Endometrial microvascular endothelial cells (primary cell): ENCODE measurements around the gene STOML2. TPM values are rescaled to one million over a fixed set of nuclear protein-coding genes. Genes with fewer than 3 reads are reported as not detected.
"Not testable (repeated sequence)": the region's sequence is repeated elsewhere in the genome, so short reads cannot be mapped to it uniquely, and the experiment has no call there.

Experiments used
- in situ Hi-C: cut with HindIII; loops from 2 replicates; pipeline ENCODE4 v1.10.0; 2017; ENCODE audit warnings: low sequenced_read_pairs, low pct_unique_long_range_greater_than_20kb; ENCODE audit errors: inconsistent ontology term
- total RNA-seq: library from RNA; depleted of rRNA; stranded (reverse); fragments of >200 nt; gene quantifications from one replicate; pipeline ENCODE4 v1.2.3, GENCODE V29; 2015; ENCODE audit errors: inconsistent ontology term

STOML2 gene, protein sequence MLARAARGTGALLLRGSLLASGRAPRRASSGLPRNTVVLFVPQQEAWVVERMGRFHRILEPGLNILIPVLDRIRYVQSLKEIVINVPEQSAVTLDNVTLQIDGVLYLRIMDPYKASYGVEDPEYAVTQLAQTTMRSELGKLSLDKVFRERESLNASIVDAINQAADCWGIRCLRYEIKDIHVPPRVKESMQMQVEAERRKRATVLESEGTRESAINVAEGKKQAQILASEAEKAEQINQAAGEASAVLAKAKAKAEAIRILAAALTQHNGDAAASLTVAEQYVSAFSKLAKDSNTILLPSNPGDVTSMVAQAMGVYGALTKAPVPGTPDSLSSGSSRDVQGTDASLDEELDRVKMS
- total RNA-seq, result 223 TPM

GRCh38 chr9:35102769-35103659 lies at the start of gene STOML2:
Gene STOML2, minus strand, starts transcription at chr9:35103131. Its CDS starts 37 bp downstream, at chr9:35103094.
- in situ Hi-C loops, result loop anchor here (25.0 kb wide), 1 partner anchor 384 kb away; the partner anchor contains the start of gene RUSC2

DNA sequence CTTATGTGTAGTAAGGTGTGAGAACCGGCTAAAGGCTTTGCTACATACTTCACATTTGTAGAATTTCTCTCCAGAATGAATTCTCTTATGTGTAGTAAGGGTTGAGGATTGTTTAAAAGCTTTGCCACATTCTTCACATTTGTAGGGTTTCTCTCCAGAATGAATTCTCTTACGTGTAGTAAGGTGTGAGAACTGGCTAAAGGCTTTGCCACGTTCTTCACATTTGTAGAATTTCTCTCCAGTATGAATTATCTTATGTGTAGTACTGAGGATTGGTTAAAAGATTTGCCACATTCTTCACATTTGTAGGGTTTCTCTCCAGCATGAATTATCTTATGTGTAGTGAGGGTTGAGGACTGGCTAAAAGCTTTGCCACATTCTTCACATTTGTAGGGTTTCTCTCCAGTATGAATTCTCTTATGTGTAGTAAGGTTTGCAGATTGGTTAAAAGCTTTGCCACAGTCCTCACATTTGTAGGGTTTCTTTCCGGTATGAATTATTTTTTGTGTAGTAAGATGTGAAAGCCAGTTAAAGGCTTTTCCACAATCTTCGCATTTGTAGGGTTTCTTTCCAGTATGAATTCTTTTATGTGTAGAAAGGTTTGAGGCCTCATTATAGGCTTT lies 45.1 kb upstream of the STOML2 start:
- in situ Hi-C loops, result not testable (repeated sequence)

DNA sequence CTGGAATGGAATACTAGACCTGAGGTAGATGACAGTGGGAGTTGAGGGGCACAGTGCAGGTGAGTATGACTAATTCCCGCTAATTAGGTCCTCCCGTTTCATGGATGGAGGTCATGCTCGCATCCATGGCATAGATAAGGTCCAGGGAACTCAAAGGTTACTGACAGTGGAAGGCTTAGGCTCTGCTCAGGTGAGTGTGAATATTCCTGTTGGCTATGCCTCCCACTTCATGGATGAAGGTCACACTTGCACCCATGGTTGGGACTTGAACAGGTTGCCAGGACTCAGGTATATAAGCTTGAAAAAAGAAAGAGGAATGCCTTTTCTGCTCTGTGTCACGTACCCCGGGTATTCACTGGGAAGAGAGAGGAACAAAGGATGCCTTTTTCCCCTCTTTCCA lies 39.1 kb upstream of the STOML2 start:
- in situ Hi-C loops, result no loop called here

GRCh38 chr9:35140093-35140492 lies 37.2 kb upstream of the STOML2 start:
- in situ Hi-C loops, result no loop called here

GRCh38 chr9:35136866-35137265 lies 33.9 kb upstream of the STOML2 start:
- in situ Hi-C loops, result no loop called here

GRCh38 chr9:35135988-35136387 lies 33.1 kb upstream of the STOML2 start:
- in situ Hi-C loops, result no loop called here

- in situ Hi-C loops, result no loop called here
Measured at GRCh38 chr9:35134920-35135319, 32.0 kb upstream of the STOML2 start.

- in situ Hi-C loops, result loop anchor here (25.0 kb wide), 1 partner anchor 370 kb away; the partner anchor contains the start of gene RUSC2
Measured at GRCh38 chr9:35116898-35117551, 14.1 kb upstream of the STOML2 start.

DNA sequence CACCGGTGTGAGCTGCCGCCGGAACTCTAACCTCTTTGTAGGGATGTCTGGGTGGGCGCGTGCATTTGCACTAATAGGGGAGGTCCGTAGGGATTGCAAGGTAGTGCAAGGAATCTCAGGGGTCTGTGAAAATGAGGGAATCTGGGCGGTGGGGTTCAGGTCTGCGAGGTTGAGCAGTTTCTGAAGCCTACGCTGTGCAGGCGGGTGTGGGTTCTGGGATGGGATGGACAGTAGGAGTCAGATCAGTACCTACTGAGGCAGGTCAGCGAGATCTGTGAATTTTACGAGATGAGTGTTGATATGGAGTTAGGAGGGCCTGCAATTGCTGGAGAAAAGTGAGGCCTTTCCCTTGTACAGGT lies 13.6 kb upstream of the STOML2 start:
- in situ Hi-C loops, result loop anchor here (25.0 kb wide), 1 partner anchor 371 kb away; the partner anchor contains the start of gene RUSC2

DNA sequence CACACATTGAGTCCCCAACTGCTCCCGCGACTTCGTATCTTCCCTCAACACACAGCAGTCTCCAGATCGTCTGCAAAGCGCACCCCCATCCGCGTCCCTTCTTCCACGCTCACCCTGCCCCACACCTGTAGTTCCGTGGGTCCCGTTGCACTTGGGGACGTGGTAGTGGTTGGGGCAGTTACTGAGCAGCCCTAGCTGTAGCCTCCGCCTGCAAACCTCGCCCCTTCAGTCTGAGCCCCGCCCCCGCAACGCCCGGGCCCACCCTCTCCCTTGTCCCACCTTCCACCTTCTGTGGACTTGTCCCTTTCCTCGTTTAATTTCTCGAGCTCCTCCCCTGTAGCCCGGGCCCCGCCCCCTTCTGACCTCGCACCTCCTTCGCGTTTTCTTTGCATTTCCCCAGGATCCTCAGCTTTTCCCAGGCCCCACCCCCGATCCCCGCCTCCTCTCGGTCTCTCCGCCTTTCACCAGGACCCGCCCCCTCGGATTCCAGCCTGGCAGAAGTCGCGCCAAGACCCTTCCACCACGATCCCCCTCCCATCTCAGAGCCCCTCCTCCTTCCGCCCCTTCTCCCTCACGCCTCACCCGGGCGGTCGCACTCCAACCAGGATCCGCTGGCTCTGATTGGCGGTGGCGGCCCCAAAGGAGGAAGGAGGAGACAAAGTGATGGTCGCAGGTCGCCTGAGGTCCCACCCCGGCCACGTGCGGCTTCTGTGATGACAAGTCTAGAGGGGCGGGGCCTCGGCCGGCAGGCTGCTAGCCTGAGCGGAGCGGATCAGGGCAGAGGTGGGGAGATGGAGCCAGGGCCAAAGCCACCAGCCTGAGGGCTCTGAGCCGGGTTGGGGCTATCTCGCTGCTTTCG lies 13.0 kb upstream of the STOML2 start, which contains the start of gene ATOSB:
Gene ATOSB (minus strand): TSS at position 183 of the 859 bp plus-strand sequence. CDS start 7,588 bp downstream, outside the sequence.
- in situ Hi-C loops, result loop anchor here (25.0 kb wide), 1 partner anchor 371 kb away; the partner anchor contains the start of gene RUSC2

DNA sequence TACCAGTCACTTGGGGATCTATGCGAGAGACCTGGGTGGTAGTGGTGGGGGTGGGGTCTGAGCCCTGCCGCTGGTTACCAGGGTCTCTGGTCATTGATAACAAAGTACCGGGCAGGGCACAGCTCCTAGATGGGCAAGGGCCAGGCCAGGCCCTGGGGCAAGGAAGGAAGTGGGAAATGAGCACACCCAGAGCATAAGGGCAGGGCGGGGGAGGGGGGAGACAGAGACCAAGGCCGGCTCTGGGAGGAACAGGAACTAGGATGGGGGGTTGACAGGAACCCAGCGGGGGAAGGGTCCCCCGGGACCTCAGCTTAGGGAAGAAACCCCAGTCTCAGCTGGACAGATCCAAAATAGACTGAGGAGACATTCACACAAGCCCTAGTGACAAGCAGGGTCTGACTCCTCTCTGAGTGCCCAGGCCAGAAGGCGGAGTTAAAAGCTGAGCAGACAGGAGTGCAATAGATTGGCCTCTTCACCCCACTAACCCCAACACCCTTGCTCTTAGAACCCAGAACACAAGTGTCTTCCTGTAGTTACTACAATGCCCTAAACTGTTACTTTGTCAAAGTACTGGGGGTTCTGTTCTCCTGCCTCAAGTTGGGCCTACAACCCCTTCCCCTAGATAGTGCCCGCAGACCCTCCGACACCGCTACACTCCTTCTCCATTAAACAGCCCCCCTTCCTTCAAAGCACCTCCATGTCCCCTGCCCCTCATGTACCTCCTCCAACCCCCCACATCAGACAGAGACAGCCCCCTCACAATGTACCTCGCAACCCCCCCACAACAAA lies 12.1 kb upstream of the STOML2 start:
- in situ Hi-C loops, result loop anchor here (25.0 kb wide), 1 partner anchor 372 kb away; the partner anchor contains the start of gene RUSC2

DNA sequence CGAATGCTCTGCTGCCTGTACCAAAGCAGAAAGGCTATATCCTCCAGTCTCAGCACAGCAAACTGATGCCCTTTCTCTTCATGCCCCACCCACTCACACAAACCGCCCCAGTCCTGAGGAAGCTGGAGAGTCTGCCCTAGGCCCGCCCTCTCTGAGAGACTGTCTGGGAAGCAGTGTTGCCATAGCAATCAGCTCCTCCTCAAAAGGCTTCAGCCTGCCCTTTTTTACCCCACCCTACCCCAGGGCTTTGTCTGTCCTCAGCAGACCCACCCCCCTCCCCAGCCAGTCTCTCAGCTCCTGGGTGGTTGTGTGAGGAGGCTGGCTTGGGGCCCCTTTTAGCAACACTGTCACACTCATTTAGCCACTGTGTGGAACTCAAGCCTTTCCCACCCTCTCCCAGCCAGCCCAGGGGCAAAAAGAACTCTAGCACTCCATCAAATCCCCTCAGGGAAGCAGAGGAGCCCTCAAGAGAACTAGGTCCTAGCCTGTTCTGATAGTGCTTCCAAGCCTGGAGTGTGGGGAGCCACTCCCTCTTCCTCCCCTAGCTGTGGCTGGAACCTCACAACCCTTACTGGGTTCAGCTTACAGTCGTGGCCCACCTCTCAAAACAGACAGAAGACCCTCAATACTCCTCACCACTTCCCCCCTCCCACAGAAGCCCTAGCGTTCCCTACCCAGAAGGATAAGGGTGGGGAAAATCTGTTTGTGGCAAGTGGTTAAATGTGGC lies 11.3 kb upstream of the STOML2 start:
- in situ Hi-C loops, result loop anchor here (25.0 kb wide), 1 partner anchor 373 kb away; the partner anchor contains the start of gene RUSC2

DNA sequence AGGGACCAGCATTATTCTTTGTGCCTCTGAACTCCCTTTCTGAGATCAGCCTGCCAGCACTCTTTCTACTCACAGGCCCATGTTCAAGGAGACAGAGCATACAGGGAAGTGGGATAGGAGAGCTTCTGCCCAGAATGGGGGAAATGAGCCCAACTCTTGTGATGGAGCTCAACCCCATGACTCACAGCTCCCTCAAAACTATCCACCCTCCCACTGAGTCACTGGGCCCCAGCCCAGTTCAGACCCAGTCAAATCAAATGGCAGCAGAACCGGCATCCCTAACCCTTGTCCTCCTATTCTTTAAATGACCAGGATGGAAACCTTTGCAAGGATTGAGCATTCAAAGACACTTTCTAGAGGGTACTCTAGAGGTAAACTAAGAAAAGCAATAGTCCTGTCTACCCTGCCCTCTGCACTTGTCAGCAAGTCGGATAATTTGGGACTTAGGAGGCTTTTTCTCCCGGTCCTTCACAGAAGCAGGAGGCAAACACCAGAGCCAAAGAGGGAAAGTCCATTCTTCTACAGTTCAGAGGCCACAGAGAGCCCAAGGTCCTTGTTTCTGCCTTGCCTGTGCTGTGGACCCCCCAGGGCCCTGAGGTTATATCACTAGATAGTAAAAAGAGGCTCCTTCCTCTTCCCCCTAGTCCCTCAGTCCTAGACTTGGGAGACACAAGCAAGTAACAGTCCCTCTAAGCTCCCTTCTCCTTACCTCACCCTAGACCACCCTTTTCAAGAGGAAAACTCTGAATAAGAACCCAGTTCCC lies 9.5 kb upstream of the STOML2 start:
- in situ Hi-C loops, result loop anchor here (25.0 kb wide), 1 partner anchor 375 kb away; the partner anchor contains the start of gene RUSC2

DNA sequence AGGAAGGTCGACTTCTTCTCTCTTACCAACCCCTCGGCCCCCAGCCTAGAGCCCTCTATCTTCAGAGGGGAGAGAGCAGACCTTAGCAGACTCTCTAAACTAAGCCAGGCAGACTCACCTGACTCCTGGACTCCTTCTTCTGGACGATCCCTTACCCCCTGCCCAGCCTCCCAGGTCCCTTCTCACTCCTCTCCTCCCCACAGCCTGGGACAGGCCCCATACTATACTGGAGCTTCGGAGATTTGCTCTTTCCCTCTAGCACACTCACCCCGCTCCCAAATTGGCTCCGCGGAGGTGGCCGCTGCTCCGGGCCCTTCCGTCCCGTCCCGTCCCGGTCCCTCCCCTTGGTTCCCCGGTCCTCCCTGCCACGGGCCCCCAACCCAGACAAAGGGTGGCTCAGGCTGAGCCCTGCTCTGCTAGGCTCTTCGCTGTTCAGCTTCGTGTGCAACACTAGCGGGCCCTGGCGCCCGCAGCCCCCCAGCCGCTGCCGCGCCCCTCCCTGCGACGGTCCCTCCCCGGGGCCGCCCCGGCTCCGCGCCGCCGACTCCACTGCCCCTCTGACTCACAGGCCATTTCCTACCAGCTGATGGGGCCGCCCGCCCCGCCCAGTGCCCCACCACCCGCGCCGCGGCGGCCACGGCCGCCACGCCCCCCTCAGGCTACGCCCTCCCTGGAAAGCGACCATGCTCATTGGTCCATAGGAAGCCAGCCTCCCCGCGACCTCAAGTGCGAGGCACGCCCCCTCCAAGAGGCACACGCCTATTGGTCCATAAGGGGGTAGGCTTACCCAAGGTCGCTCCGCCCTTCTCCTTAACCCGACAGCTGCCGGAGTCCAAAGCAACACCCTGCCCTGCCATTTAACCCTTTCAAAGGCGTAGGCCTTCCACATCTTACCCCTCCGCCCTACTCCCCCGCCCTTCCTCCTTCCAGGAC lies 8.3 kb upstream of the STOML2 start:
- in situ Hi-C loops, result loop anchor here (25.0 kb wide), 1 partner anchor 376 kb away; the partner anchor contains the start of gene RUSC2
